GM19025 (cell line): Measurements from ENCODE around the gene SDF2L1.
"Not testable (repeated sequence)": the region's sequence is repeated elsewhere in the genome, so short reads cannot be mapped to it uniquely, and the experiment has no call there.

Experiments used
- ATAC-seq: cut with Tn5 transposase; IDR thresholded peaks from one replicate; pipeline ENCODE4 v1.9.1; 2021; ENCODE audit warnings: mild to moderate bottlenecking, low read depth, moderate library complexity; ENCODE audit not compliant: unreplicated experiment

SDF2L1 gene

DNA sequence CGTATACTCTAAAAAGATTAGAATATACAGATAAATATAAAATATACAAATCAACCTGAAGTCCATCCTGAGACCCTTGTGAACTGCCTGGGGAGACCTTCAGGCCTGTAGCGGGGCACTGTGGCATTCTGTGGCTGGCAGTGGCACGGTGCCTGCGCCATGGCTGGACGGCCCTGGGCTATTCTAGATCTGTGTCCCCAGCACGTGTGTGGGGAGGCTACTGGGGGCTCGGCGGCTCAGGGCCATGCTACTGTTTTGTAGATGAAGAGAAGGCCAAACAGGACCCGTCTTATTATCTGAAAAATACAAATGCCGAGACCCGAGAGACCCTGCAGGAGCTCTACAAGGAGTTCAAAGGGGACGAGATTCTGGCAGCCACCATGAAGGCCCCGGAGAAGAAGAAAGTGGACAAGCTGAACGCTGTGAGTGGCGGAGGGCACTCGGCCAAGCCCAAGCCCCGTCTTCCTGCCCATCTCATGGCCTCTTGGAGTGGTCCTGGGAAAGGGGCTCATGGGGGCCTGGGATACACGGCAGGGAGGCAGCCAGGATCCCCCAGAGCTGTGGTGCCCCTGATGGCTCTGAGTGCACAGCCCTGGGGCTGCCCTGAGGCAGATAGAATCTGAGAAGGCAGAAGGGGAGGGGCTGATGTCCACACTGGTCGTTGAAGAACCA is 42.5 kb downstream of the SDF2L1 start:
- no peak for ATAC-seq

DNA sequence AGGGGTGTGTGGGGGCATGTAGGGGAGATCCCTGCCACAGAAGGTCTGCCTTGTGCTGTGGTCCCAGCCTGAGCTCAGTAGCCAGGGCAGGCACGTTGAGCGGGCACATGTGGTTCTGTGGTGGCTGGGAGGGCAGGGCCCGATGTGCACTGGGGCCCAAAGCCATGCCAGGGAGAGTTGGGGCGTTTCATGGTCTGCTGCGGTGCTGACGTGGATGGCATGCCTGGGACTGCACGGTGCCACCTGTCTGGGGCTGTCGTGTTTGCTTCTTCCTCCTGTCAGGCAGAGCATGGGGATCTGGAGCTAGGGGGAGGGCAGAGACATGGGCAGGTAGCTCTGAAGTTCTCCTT is 43.0 kb downstream of the SDF2L1 start:
- ATAC-seq, result no peak

DNA sequence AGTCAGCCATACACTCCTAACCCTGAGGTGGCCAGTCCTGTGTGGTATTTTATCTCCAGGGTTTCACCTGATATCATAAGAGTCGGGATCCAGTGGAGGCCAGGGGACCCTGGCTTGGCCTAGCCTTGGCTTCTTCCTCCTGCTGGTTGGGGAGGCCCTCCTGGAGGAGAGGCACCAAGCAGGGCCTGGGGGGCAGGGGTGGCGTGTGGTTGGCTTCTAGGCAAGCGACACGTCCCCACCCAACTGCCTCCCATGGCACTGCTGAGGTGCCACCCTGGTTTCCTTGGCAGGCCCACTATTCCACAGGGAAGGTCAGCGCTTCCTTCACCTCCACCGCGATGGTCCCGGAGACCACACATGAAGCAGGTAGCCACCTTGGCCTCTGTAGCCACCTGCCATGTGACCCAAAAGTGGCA is 44.1 kb downstream of the SDF2L1 start:
- ATAC-seq, result no peak

DNA sequence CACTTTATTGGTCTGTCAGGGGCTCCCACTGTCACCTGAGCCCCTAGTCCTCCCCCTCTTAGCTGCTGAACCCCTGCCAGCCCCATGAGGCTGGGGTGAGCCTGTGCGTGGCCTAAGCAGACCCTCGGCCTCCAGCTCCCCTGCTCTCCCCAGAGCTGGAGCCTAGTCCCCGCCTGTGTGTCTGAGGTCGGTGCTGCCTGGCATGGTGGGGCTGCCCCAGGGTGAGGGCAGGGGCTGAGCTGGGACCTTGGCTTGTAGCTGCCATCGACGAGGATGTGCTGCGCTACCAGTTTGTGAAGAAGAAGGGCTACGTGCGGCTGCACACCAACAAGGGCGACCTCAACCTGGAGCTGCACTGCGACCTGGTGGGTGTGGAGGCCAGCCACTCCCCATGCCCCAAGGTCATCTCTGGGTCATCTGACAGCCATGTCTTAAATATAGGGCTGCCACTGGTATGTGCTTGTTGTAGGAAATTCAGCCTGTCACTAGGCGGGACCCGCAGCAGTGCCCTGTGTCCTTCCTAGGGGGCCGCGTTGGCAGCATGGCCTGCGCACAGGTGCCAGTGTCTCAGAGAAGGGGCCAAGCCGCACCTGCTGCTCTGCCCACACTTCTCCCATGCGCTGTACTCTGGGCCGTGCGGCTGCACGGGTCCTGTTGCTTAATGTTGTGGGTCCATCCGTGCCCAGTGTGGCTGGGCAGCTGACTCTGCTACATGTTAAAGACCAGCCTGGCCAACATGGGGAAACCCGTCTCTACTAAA is 44.7 kb downstream of the SDF2L1 start:
- no peak for ATAC-seq

DNA sequence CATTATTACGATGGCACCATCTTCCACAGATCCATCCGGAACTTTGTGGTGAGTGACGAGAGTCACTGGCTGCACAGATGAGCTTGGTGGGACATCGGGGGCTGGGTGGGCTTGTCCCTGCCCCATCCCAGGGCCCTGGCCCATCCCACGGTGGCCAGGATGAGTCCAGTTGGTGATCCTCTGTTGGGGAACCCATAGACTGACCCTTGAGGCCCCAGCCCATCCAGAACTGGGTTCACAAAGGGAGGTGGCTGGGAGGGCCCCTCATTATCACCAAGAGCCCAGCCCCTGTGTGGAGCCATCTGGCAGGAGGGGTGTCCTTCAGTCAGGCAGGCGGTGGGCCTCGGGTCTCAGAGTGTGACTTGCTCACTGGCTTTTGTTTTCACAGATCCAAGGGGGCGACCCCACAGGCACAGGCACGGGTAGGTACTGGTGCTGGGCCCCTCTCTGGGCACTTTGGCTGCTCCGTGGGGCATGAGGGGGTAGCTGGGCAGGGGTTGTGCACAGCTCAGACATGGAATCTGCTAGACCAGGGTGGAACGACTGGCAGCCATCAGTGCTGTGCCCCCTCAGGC is 45.7 kb downstream of the SDF2L1 start:
- ATAC-seq, result no peak

DNA sequence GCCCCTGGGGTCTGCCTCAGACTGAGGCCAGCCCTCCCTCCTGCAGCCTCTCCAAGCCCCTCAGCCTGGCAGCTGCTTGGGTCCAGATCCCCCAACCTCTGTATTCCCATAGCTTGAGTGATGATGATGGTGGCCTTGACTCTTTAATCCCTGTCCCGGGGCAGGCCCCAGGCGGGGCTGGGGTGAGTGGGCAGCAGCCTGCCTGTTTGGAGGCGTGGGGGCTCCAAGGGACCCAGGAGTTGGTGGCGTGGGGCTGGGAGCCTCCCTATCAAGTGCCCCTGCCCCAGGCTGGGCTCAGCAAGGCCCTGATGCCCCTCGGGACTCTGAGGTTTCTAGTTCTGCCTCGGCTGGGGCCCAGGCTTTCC is 46.2 kb downstream of the SDF2L1 start:
- no peak for ATAC-seq

DNA sequence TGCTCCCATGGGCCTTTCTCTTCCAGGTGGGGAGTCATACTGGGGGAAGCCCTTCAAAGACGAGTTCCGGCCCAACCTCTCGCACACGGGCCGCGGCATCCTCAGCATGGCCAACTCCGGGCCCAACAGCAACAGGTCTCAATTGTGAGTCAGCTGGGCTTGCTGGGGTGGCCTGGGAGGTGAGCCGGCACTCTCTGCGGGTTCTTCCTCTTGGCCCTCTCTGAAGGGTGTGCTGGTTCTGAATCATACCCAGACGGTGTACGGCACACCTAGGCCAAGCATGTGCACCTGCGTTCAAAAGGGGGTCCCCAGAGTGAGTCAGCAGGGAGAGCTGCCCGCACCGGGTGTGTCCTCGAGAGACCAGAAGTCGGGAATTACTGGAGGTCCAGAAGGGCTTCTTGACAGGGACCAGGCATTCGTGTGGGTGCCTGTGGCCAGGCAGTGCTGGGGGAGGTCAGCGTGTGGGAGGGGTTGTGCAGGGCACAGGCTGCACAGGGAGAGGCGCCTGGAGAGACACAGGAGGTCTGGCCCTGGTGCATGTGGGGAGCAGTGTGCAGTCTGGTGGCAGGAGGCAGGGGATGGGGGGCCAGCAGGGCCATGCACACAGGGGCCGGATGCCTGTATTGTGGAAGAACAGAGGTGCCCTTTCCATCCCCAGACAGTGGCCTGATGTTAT is 46.7 kb downstream of the SDF2L1 start:
- no peak for ATAC-seq

DNA sequence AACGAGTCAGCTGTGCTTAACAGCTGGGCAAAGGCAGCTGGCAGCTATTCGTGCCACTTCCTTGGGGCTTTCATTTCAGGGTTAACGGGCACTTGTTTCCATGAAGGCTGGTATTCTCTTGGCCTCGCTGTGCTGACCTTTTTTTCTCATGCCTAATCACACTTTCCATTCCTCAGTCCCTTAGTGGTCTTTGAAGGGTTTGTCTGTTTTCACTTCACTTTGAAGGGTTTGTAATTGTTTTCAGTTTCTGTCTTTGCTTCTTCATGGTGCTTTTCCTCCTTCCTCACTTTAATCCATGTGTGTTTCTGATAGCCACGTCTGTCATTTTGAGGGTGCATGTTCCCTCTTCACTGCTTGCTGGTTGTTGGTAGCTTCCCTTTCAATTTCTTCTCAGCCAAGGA is 48.3 kb downstream of the SDF2L1 start:
- ATAC-seq, result no peak

DNA sequence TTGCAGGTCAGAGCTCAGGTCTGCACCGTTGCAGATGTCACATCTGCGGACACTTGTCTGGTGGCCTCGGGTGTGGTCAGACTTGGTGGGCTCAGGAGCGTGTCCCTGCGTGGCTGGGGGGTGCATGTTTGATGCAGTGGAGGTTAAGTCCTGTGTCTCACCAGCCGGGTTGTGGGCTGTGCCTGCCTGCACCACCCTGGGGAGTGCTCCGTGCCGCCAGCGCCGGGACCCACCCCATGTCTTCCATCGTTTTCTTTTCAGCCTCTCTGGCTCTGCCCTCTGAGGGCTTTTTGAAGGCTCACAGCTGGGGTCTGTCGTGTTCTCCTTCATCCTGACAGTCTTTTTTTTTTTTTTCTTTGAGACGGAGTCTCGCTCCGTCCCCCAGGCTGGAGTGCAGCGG is 49.7 kb downstream of the SDF2L1 start:
- no peak for ATAC-seq

DNA sequence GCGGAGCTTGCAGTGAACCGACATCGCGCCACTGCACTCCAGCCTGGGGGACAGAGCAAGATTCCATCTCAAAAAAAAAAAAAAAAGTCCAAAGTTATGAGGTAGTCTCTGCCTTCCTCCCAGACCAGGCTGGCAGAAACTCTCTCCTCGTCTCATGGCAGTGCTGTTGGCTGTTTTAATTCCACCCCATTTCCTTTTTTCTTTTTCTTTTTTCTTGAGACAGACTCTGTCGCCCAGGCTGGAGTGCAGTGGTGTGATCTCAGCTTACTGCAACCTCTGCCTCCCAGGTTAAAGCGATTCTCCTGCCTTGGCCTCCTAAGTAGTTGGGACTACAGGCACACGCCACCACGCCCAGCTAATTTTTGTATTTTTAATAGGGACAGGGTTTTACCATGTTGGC is 50.8 kb downstream of the SDF2L1 start:
- ATAC-seq, result not testable (repeated sequence)

DNA sequence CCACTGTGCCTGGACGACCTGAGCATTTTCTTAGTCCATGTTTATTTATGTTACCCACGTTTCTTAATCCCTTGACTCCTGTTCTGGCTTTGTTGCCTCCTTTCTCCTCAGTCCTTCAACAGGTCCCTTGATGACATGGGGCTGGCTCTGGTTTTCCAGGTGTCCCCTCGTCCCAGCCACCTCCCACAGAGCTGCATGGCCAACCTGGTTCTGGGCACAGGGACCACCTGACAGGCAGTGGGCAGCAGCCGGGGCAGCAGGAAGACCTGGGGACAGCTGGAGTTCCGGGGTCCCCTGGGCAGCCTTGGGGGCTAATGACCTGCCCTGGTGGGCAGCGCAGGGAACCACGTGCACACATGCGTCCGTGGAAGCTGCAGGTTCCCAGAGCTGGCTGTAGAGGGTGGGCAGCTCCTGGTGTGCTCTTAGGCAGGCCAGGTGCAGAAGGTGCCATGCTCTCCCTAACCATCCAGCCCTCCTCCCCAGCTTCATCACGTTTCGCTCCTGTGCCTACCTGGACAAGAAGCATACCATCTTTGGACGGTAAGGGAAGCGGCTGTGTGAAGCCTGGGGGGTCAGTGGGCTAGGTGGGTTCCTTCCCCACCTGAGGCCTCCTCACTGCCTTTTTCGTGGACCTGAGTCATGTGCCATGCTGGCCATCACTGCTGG is 51.4 kb downstream of the SDF2L1 start:
- no peak for ATAC-seq
